SK-N-MC (cell line): ENCODE results near the gene RAB41.

Source experiments
- EZH2 ChIP-seq: fragments of 200-600 bp; sonication (generic); IDR thresholded peaks from one replicate; pipeline ENCODE4 v1.6.1; 2017; ENCODE audit warnings: antibody characterized with exemption
- FOXP2 ChIP-seq: optimal IDR thresholded peaks from 2 replicates; pipeline ENCODE3; 2011; ENCODE audit warnings: mild to moderate bottlenecking, moderate library complexity; ENCODE audit not compliant: insufficient read depth; ENCODE audit errors: extremely low read length, control extremely low read depth
- POLR2AphosphoS5 ChIP-seq: IDR thresholded peaks from 2 replicates; pipeline ENCODE4 v1.6.1; 2012; ENCODE audit warnings: mild to moderate bottlenecking, low read depth, low read length, borderline replicate concordance

- no peak for TF ChIP-seq EZH2
- no peak for TF ChIP-seq POLR2AphosphoS5
- TF ChIP-seq FOXP2, result no peak
Measured at GRCh38 chrX:70262952-70263567, 18.9 kb upstream of the RAB41 start.
